ENCODE measurements around the gene SUN5.
"Not testable (repeated sequence)": the region's sequence is repeated elsewhere in the genome, so short reads cannot be mapped to it uniquely, and the experiment has no call there.

Gene SUN5

GRCh38 chr20:32975121-32975520 lies 29.1 kb downstream of the SUN5 start:
- not testable (repeated sequence) for DNase-seq

DNA sequence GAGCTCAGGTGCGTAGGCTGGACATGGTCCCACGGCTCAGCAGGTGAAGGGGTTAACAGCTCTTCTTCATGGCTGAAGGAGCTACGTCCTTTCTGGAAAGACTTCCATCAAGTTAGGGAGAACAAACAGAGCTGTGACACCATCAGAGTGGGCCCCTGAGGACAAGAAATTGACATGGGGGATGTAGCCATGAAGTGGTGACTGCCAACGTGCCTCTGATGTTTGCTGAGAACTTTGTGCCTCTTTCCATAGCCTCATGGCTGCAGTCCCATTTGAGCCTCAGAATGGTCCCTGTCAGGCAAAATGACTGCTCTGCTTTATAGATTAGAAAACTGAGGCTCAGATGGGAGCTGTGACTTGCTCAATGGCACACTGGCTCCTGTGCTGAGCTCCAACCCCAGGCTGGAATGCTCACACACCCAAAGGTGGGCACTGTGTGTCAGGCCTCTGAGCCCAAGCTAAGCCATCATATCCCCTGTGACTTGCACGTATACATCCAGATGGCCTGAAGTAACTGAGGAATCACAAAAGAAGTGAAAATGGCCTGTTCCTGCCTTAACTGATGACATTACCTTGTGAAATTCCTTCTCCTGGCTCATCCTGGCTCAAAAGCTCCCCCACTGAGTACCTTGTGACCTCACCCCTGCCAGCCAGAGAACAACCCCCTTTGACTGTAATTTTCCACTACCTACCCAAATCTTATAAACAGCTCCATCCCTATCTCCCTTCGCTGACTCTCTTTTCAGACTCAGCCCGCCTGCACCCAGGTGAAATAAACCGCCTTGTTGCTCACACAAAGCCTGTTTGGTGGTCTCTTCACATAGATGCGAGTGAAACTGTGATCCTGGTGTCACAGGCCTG lies 29.8 kb downstream of the SUN5 start:
- DNase-seq, result not testable (repeated sequence)

- no peak for DNase-seq
Observed at GRCh38 chr20:32973077-32973717, 31.0 kb downstream of the SUN5 start.

DNA sequence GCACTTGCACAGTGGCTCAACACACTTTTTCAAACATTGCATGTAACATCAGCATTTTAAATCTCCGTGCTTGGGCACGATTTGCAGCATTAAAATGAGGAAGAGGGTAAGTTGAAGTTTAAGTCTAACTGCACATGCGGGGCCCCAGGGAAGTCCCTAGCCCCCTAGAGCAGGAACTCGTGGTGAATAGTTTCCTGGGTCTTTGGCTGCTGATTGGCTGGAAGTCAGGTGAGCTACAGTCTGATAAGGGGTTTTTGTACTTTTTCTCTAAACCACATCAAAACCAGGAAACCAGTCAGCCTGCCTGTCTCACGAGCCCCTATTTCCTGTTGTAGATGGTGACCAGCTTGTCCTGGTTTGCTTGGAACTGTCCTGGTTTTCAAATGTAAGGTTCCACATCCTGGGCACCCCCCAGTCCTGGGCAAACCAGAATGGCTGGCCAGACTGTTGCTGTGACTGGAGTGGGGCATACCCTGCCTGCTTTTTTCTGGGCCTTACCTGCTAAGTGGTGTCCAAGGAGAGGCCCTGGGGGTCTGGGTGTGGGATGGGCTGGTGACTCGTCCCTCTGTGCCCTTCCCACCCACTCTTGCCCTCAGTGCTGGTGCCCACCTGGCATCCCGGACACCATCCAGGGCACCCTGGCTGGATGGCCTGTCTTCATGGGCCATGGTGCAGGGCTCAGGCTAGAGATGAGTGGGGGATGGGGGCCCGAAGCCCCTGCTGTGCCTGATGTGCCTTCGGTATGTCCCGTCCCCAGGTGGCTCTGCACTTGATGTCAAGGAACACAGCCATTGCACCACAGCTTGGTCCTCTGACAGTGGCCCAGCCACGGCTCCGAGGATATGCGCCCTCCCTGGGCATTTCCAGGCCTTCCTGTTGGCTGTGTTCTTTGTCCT lies 31.8 kb downstream of the SUN5 start:
- no peak for DNase-seq

GRCh38 chr20:32971703-32972161 lies 32.5 kb downstream of the SUN5 start:
- no peak for DNase-seq

DNA sequence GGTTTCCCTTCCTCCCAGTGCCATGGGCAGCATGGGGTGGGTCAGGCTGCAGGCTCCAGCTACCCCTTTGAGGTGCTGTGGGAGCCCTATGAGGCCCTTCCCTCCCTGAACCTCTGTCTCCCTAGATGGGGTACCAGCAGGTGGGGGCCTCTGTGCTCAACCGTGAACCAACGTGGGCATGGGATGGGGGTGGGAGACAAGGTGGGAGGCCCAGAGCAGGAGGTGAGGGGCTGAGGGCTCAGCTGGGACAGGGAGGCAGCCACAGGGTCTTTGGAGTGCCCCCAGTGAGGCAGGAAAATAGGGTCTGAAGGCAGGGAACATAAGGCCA lies 33.3 kb downstream of the SUN5 start:
- DNase-seq, result no peak

- DNase-seq, result no peak
Observed at GRCh38 chr20:32970115-32970972, 33.9 kb downstream of the SUN5 start.

DNA sequence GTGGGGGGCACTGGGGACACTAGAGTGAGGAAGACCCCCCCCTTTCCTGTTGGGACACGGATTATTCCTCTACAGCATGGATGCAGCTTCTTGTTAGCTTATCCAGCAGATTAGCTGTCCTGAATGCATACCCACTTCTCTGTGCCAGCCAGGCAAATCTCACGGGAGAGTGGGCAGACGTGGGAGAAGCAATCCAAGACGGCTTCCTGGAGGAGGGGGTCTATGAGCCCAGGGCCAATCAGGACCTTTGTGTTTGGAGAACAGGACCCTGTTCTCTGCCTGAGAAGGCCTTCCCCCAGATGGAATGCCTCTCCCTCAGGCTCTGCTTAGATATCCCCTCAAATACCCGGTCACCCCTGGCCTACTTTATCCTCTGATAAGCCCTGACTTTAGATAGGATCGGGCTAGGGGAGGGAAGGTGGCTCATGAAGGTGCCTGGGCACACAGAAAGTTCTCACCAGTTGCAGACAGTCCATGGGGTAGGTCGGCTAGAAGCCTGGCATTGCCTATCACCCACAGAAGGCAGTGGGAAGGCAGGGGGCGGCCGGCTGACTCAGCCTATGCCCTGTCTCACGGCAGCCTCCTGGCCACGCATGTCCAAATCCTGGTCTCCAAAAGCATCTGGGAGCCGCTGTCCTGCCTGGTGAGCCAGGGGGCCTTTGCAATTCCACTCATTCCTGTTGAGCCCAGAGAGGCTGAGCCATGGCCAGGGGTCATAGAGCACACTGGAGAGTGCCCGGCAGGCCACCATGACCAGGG lies 34.7 kb downstream of the SUN5 start:
- no peak for DNase-seq

GRCh38 chr20:32968478-32969241 lies 35.6 kb downstream of the SUN5 start:
- no peak for DNase-seq

DNA sequence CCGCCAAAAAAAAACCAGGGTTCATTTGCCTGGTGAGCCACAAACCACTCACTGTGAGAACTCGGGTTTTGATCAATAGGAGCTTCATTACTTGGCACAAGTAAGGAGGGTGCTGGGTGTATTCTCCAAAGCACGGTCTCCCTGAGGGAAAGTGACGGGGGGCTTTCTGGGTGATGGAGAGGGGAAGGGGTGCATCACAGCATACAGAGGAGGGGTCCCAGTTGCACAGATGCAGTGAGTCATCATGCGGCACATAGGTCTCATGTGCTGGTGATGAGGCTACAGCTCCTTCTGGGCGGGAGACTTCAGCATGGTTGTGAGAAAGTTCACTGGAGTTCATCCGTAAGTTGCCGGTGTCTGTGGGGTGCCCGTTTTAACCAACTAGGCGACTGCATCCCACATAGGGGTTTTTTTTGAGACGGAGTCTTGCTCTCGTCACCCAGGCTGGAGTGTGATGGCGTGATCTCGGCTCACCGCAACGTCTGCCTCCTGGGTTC lies 36.2 kb downstream of the SUN5 start:
- DNase-seq, result no peak

DNA sequence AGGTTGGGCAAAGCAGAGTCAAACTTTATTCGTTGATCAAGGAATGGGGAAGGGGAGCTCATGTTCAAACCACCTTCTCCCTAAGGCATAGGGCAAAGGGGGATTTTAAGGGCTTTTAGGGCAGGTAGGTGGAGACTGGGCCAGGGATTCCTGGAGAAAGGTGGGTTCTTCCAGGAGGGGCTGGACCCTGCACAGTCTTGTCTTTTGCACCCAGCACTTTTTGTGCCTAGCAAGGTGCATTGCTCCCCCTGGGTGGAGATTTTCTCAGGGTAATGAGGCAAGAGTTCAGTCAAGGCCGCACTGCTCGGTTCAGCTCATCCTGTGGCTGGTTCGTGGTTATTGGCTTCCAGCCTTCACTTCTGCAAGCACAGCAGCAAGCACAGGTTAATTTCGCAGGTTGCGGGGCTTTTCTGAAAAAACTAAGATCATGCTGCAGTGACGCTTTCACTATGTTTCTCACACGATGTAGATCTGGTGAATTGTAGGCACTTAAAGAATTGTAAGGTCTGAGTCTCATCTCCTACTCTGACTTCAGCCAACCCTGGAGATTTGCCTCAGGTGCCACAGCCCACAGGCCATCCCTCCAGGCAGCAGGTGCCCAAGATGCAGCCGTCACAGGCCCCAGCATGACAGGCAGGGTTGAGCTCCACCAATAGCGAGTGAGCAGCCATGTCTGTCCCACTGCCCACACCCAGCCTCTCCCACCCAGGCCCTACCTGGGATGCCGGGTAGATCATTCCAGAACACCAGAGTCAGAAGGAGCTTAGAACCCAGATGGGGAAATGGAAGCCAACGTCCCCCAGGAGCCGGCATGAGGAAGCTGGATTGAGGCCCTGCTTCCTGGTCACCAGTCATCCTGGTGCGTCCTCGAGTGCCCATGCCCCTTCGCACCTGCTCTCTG lies 37.1 kb downstream of the SUN5 start:
- no peak for DNase-seq

DNA sequence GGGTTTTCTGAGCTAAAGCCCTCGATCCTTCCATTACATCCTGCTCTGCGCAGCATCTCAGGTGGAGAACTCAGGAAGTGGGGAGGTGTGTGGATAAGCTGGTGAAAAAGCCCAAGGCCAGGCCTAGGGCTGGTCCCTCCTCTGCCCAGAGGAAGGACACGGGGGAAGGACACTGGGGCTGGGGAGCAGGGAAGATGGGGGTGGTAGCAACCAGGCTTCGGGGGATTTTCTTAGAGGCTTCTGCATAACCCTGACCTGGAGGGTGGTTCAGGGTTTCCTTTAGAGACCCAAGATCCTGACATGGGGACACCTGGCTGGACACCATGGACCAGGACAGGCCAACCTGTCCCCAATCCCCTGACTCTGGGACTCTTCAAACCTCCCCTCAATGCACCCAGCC lies 37.9 kb downstream of the SUN5 start:
- no peak for DNase-seq

DNA sequence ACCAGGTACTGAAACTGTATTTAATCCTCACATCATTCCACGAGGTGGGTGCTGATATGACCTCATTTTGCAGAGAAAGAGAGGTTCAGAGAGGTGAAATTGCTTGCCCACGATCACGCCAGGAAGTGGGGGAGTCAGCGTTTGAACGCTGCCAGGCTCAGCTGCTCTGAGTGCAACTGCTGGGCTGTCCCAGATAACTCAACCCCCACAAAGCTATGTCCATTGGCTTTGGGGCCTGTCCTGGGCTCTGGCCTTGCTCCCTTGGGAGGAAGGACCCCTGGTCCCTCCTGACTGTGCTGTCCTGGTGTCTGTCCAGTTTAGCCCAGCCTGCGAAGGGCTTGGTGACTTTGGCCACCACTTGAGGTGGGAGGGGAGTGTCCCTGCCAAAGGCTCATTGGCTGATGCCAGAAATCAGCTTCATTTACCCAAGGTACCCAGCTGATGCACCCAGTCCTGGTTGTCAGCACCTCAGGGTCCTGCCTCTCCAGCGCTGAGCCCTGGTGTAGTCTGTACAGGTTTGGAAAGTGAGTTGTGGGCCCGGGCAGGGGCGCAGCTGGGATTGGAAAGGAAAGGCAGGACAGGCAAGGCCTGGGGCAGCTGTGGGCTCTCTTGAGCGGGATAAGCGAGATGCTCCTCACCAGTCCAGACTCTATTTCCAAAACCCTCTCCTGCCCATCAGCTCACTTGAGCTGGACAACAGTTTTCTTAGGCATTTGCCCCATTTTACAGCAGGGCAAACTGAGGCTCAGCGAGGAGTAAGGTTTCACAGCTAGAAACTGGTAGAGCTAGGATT lies 38.5 kb downstream of the SUN5 start:
- no peak for DNase-seq

DNA sequence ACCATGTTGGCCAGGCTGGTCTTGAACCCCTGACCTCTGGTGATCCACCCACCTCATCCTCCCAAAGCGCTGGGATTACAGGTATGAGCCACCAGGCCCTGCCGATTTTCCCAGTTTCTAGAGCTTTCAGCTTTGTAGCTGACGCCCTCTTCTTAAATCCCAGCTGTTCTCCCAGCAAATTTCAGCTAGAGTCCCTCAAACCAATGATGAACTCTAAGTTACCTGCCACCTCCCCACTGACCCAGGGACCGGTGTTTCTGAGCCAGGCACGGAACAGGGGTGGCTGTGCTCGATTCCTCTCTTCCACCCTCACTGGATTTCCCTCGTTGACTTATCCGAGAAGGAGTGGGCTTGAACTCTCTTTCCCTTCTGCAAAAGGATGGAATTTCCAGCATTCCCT lies 39.1 kb downstream of the SUN5 start:
- DNase-seq, result no peak

DNA sequence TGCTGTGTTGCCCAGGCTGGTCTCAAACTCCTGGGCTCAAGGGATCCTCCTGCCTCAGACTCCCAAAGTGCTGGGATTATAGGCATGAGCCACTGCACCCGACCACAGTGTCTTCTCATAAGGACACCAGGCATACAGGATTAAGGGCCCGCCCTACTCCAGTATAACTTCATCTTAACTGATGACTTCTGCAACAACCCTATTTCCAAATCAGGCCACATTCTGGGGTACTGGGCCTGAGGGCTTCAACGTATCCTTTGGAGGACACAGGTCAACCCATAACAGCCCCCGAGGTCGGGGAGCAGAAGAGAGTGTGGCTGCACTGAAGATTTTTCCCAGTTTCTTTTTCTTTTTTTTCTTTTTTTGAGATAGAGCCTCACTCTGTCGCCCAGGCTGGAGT lies 39.7 kb downstream of the SUN5 start:
- no peak for DNase-seq

- DNase-seq, result no peak
Observed at GRCh38 chr20:32963176-32963575, 41.1 kb downstream of the SUN5 start.

- not testable (repeated sequence) for DNase-seq
Observed at GRCh38 chr20:32962646-32963045, 41.6 kb downstream of the SUN5 start.

- DNase-seq, result no peak
Observed at GRCh38 chr20:32962053-32962452, 42.2 kb downstream of the SUN5 start.
